GM18526 (cell line): Measurements from ENCODE around the gene PRSS1.

ENCODE experiments used
- POLR2A ChIP-seq: IDR thresholded peaks from 3 replicates; pipeline ENCODE4 v1.6.1; 2011; ENCODE audit not compliant: insufficient read length; ENCODE audit errors: extremely low read depth

Gene PRSS1

GRCh38 chr7:142771353-142771723 is 22.1 kb downstream of the PRSS1 start:
- no peak for TF ChIP-seq POLR2A

GRCh38 chr7:142772051-142772450 is 22.8 kb downstream of the PRSS1 start:
- TF ChIP-seq POLR2A = no peak

- TF ChIP-seq POLR2A = no peak
These were observed 23.4 kb downstream of the PRSS1 start for GRCh38 chr7:142772673-142773072.

DNA sequence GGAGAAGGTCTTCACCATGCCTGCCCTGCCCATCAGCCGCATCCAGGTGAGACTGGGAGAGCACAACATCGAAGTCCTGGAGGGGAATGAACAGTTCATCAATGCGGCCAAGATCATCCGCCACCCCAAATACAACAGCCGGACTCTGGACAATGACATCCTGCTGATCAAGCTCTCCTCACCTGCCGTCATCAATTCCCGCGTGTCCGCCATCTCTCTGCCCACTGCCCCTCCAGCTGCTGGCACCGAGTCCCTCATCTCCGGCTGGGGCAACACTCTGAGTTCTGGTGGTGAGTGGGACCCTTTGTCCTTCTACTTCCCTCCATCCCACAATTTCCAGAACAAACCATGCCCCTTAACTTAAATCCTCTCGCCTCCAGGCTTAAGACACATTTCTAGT is 24.0 kb downstream of the PRSS1 start:
- no peak for TF ChIP-seq POLR2A

- TF ChIP-seq POLR2A = no peak
These were observed 24.9 kb downstream of the PRSS1 start for GRCh38 chr7:142773937-142774744.

GRCh38 chr7:142774826-142775225 is 25.6 kb downstream of the PRSS1 start:
- TF ChIP-seq POLR2A = no peak

DNA sequence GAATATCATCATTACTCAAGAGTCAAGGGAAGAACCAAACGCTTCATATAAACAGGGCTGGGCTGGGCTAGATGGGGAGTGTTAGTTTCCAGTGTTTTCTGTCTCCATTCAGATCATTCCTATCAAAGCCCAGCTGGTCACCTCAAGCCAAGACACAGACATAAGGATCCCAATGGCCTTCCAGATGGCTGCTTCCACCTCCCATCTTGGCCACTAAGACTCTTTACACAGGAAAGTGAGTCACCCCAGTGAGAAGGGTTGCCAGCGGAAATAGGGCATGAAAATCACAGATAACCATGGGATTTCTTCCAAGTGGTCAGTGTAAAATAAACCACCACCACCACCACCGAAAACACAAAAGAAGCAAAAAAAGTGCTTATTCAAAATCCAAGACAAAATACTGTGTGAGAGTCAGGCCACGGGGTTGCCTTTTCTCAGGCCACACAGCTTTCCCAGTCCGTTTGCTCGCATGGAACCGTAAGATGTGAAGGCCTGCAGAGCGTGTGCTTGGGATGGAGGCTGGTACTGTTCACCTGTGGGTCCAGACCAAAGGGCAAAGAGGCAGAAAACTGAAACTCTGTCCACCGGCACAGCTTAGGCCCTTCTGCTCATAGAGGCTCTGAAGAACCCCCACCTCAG is 27.1 kb downstream of the PRSS1 start:
- no peak for TF ChIP-seq POLR2A

DNA sequence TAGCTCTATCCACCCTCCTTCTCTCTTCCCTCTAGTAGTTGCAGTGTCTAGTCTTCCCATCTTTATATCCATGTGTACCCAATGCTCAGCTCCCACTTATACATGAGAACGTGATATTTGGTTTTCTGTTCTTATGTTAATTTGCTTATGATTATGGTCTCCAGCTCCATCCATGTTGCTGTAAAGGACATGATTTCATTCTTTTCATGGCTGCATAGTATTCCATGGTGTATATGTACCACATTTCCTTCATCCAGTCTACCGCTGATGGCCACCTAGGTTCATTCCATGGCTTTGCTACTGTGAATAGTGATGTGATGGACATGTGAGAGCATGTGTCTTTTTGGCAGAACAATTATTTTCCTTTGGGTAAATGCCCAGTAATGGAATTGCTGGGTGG is 28.0 kb downstream of the PRSS1 start:
- no peak for TF ChIP-seq POLR2A

GRCh38 chr7:142782922-142783900 is 33.9 kb downstream of the PRSS1 start:
- TF ChIP-seq POLR2A = no peak

GRCh38 chr7:142784096-142784495 is 34.8 kb downstream of the PRSS1 start:
- TF ChIP-seq POLR2A = no peak

GRCh38 chr7:142784716-142785115 is 35.4 kb downstream of the PRSS1 start:
- TF ChIP-seq POLR2A = no peak

- no peak for TF ChIP-seq POLR2A
These were observed 36.6 kb downstream of the PRSS1 start for GRCh38 chr7:142785841-142786250.

DNA sequence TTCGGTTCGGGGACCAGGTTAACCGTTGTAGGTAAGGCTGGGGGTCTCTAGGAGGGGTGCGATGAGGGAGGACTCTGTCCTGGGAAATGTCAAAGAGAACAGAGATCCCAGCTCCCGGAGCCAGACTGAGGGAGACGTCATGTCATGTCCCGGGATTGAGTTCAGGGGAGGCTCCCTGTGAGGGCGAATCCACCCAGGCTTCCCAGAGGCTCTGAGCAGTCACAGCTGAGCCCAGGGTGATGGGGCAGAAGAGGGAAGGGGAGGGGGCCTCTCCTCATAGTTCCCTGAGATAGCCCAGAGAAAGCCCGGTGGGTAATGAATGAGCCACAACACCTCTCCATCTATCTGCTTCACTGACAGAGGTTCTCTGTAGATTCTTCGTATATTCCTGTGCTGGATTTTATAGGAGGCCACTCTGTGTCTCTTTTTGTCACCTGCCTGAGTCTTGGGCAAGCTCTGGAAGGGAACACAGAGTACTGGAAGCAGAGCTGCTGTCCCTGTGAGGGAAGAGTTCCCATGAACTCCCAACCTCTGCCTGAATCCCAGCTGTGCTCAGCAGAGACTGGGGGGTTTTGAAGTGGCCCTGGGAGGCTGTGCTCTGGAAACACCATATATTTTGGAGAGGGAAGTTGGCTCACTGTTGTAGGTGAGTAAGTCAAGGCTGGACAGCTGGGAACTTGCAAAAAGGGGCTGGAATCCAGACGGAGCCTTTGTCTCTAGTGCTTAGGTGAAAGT is 37.9 kb downstream of the PRSS1 start:
- TF ChIP-seq POLR2A = no peak

DNA sequence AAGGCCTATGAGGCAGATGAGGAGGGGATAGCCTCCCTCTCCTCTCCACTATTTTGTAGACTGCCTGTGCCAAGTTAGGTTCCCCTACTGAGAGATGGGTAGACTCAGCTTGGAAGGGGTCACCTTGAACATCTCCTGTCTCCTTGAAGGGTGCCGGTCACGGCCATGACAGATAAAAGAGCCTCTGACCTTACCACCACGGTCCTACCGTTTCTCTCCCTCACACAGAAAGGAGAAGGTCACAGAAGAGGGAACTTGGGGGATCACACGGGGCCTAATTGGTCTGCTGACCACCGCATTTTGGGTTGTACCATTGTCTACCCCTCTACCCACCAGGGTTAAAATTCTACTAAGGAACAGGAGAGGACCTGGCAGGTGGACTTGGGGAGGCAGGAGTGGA is 38.5 kb downstream of the PRSS1 start:
- no peak for TF ChIP-seq POLR2A
